IPS-NIHi11 (cell line): Measurements from ENCODE around the gene SSTR3.

ENCODE experiments used
- DNase-seq: peaks from one replicate; pipeline ENCODE4 v3.0.0; 2012; ENCODE audit warnings: mixed read lengths, low spot score

The SSTR3 gene

GRCh38 chr22:37167176-37167980 lies 44.9 kb downstream of the SSTR3 start:
- no peak for DNase-seq

GRCh38 chr22:37166675-37167066 lies 45.6 kb downstream of the SSTR3 start:
- peak; percentile 92 for DNase-seq

GRCh38 chr22:37165940-37166674 lies 46.2 kb downstream of the SSTR3 start:
- no peak for DNase-seq

GRCh38 chr22:37165066-37165465 lies 47.2 kb downstream of the SSTR3 start:
- DNase-seq, result no peak

DNA sequence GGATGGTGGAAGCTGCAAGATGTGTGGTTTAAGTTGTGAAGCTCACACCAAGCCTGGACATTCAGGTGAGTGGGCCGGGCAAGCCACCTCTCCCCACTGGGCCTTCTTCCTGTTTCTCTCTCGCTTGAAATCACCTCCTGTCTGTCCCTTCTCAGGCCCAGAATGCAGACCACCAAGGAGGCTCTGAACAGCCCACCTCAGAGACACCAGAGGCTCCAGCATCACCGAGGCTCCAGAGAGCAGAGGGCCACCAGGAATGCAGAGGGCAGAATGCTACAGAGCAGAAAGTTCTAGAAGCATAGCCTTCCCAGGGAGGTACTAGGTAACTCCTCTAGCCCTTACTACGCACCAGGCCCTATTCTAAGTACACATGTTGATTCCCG lies 47.8 kb downstream of the SSTR3 start:
- DNase-seq, result no peak

DNA sequence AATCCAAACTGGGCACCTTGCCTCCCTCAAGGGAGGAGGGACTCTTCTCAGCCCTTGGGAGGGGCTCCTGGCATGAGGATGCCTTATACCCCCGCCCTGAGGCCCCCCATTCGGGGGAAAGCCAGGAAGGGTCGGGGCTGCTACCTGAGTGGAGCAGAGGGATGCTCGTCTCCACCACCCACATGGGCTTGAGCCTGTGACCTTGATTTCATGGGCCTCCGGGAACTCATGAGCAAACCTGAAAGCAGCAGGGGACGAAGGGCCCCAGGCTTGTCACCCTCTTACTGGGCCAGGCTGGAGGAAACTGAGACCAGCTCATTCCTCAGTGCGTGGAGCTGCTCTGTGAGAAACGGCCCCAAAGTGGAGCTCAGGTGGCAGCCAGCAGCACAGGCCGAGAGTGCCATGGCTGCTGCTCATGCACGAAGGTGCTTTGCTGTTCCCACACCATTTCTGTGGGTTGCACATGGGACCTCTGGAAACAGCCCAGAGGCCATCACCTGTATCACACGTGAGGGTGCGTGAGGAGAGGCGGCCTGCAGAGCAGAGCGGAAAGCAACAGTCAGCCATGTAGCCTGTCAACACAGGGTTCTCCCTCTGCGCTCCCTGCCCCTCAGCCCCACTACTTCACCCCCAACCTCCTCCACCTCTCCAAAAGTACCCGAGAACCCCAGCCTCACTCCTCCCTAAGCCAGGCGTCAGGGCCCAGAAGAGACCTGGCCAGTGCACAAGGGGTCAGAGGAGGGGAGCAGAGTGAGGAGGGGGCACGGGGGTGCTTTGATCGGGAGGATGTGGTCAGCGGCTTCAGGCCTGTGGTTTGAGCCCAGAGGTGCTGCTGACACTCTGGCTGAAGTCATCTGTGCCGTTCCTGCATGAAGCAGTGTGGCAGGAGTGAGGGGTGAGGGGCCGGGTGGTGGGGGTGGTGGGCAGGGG lies 48.4 kb downstream of the SSTR3 start:
- no peak for DNase-seq

- no peak for DNase-seq
Measured at GRCh38 chr22:37163096-37163489, 49.2 kb downstream of the SSTR3 start.

DNA sequence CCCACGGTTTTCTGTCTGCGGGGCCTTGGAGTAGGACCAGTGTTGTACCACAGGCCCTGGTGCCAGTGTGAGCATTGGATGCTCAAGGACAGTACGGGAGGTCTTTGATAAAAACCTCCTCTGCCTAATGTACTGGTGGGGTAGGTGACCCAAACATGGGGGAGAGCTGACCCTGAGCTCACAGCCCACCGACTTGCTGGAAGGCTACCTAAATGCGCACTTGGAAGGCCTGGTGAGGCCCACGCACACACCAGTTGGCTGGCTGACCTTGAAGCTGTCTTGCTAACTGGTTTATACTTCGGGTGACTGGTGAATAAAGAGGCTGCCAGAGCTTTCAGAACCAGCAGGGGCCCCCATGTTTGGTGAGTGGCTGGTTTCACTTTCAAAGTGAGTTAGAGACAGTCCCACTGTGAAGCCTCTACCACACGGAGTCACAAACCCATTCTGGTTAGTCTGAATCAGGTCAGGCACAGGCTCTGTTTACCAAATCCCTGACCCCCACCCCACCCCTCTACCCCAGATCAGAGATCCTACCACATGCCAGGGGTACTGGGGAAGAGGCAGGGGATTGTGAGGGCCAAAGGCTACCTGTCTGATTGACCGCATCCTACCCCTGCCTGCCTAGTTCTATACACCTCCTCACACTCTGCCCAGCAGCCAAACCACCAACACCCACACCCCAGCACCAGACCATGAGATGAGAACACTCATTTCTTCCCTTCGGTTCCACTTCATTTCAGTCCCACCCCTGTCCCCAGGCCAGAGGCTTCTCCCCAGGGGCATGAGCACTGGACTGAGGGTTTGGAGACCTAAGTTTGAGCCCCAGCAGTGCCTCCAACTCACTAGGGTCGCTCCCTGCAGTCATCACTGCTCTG lies 49.8 kb downstream of the SSTR3 start:
- DNase-seq, result no peak

DNA sequence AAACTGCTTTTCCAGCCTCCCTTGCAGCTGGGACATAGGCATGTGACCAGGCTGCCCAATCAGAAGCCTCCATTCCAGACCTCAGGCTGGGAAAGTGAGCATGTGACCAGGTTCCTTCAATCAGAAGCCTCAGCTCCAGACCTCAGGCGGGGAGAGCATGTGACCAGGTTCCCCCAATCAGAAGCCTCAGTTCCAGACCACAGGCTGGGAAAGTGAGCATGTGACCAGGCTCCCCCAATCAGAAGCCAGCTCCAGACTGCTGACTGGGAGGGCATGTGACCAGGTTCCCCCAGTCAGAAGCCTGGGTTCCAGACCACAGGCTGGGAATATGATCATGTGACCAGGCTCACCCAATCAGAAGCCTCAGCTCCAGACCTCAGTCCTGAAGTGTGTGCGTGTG lies 50.8 kb downstream of the SSTR3 start:
- DNase-seq, result no peak

DNA sequence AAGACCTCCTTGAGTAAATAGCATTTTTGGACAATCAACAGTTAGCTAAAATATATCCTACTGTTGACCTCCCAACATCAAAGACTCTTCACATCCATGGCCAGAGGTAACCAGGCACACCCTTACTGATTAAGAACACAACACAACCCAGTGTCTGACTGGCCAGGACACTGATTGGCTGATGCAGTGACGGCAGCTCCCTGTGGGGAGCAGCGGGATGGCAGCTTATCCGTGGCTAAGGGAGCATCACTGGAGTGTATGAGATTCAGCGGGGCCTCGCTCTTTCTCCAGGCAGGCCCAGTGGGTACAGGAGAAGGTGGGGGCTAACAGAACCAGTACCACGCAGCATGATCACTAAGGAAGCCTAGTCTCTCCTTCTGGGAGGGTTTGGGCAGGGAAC lies 52.2 kb downstream of the SSTR3 start:
- DNase-seq, result no peak

- DNase-seq, result no peak
Measured at GRCh38 chr22:37158963-37159290, 53.4 kb downstream of the SSTR3 start.

GRCh38 chr22:37157516-37158285 lies 54.6 kb downstream of the SSTR3 start:
- DNase-seq, result no peak

DNA sequence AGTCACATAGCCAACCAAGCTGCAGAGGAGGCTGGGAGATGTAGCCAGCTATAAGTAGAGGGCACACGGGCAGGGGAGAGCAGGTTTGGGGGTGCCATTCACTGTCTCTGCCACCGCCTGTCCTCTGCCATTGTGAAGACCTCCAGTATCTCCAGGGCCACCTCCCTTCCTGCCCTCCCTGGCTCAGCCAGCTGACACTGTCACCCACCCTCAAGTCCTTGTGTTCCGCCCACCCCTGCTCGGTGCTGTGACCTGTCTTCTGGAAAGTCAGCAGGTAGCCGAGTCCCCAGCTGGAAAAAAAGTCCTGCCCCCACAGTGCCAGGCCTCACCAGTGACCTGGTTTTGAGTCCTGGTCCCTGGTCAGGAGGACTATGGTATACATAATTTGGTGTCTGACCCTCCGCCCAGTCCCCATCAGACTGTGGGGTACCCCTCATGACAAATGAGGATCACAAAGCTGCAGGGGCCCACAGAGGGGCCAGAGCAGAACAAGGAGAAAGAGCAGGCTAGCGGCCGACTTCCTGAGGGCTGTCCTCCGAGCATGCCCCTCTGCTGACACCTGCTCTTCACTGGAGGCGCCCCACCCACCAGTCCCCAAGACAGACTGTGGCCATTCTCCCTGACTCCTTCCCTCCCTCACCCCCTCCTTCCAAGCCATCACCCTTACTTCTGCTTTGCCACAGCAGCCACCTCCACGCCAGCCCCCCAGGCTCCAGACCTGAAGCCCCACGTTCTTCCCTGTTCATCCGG lies 55.4 kb downstream of the SSTR3 start:
- no peak for DNase-seq

- DNase-seq, result no peak
Measured at GRCh38 chr22:37155971-37156370, 56.3 kb downstream of the SSTR3 start.

DNA sequence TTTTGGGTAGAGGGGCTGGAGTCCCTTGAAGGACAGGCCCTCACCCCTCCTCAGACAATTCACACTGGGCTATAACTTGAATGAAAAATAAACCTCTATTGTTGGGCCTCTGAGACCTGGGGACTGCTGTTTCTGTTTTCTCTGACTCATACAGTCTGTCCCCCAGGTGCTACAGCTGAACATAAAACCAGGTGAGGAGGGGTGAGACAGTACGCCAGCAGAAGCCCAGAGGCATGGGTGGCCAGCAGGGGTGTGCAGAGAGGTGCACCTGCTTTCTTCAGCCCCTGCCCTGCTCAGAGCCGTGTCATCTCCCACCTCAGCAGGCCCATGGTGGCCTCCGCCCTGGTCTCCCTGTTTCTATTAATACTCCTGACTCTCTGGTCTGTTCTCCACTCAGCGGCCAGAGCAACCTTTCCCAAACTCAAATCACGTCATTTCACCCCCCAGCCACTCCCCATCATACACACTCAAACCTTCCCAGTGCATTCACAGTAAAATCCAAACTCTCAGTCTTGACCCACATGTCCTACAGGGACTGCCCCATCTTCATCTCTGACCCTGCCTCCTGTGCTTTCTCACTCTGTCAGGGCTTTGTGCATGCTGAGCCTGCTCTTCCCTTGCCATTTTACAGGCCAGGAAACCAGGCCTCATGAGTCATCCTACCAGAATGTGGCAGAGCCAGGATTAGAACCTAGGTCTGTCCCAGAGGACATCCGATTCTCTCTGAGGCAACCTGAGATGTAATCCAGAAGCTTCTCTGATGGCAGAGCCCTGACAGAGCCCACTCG lies 57.2 kb downstream of the SSTR3 start:
- no peak for DNase-seq
